Measurements from ENCODE around the gene NUTM2D.
"Not testable (repeated sequence)": the region's sequence is repeated elsewhere in the genome, so short reads cannot be mapped to it uniquely, and the experiment has no call there.

NUTM2D gene

GRCh38 chr10:87357444-87357843, at the start of gene NUTM2D:
TSS of gene NUTM2D (plus strand) at chr10:87357744. CDS start at chr10:87358266, 522 bp downstream.
- DNase-seq, result not testable (repeated sequence)

- DNase-seq, result not testable (repeated sequence)
Observed at GRCh38 chr10:87308702-87309101, 48.8 kb upstream of the NUTM2D start.

- not testable (repeated sequence) for DNase-seq
Observed at GRCh38 chr10:87309657-87310056, 47.9 kb upstream of the NUTM2D start.

GRCh38 chr10:87311521-87311920, 46.0 kb upstream of the NUTM2D start:
- DNase-seq, result not testable (repeated sequence)

GRCh38 chr10:87313649-87314359, 43.7 kb upstream of the NUTM2D start:
- DNase-seq, result not testable (repeated sequence)

GRCh38 chr10:87314360-87314973, 43.1 kb upstream of the NUTM2D start:
- not testable (repeated sequence) for DNase-seq

GRCh38 chr10:87321505-87321904, 36.0 kb upstream of the NUTM2D start:
- not testable (repeated sequence) for DNase-seq

- DNase-seq, result not testable (repeated sequence)
Observed at GRCh38 chr10:87324559-87324958, 33.0 kb upstream of the NUTM2D start.

- not testable (repeated sequence) for DNase-seq
Observed at GRCh38 chr10:87327958-87328357, 29.6 kb upstream of the NUTM2D start.

- not testable (repeated sequence) for DNase-seq
Observed at GRCh38 chr10:87329131-87329530, 28.4 kb upstream of the NUTM2D start.

GRCh38 chr10:87332687-87333086, 24.9 kb upstream of the NUTM2D start:
- DNase-seq, result not testable (repeated sequence)

- DNase-seq, result not testable (repeated sequence)
Observed at GRCh38 chr10:87340411-87340810, 17.1 kb upstream of the NUTM2D start.

- not testable (repeated sequence) for DNase-seq
Observed at GRCh38 chr10:87341546-87342142, 15.9 kb upstream of the NUTM2D start.

- not testable (repeated sequence) for DNase-seq
Observed at GRCh38 chr10:87342249-87342710, 15.3 kb upstream of the NUTM2D start.

- not testable (repeated sequence) for DNase-seq
Observed at GRCh38 chr10:87342711-87343258, 14.8 kb upstream of the NUTM2D start.

- DNase-seq, result not testable (repeated sequence)
Observed at GRCh38 chr10:87345743-87346142, 11.8 kb upstream of the NUTM2D start.

- not testable (repeated sequence) for DNase-seq
Observed at GRCh38 chr10:87350161-87350560, 7.4 kb upstream of the NUTM2D start.

- not testable (repeated sequence) for DNase-seq
Observed at GRCh38 chr10:87352825-87353224, 4.7 kb upstream of the NUTM2D start.

GRCh38 chr10:87355110-87355509, 2.4 kb upstream of the NUTM2D start:
- DNase-seq, result not testable (repeated sequence)

GRCh38 chr10:87358159-87358558, 615 bp downstream of the NUTM2D start:
- DNase-seq, result not testable (repeated sequence)

- DNase-seq, result not testable (repeated sequence)
Observed at GRCh38 chr10:87369514-87370112, 12.1 kb downstream of the NUTM2D start.

- not testable (repeated sequence) for DNase-seq
Observed at GRCh38 chr10:87374091-87374490, 16.5 kb downstream of the NUTM2D start.

- DNase-seq, result not testable (repeated sequence)
Observed at GRCh38 chr10:87379115-87379514, 21.6 kb downstream of the NUTM2D start.
